HL-60 (cell line): ENCODE data around the gene TRIO.

Experiments used
- DNase-seq, 2 experiments: peaks; one replicate each; pipeline ENCODE4 v3.0.0-alpha.2; 2010 to 2020; ENCODE audit warnings: low read depth in 1 of 2, low spot score in 1 of 2
- H3K27ac ChIP-seq: fragments of 250-450 bp; sonication (Bioruptor Pico); replicated peaks from 2 replicates; pipeline ENCODE4 v1.5.1; 2020; ENCODE audit warnings: mild to moderate bottlenecking, moderate library complexity
- H3K27me3 ChIP-seq: fragments of 250-450 bp; sonication (Bioruptor Pico); 2 replicates; pipeline ENCODE4 v1.5.1; 2021; ENCODE audit warnings: mild to moderate bottlenecking, moderate library complexity; ENCODE audit not compliant: insufficient read depth, poor library complexity, severe bottlenecking
- H3K4me3 ChIP-seq: replicated peaks from 2 replicates; pipeline ENCODE4 v1.5.1; 2011; ENCODE audit warnings: mild to moderate bottlenecking, control low read depth, low read length; ENCODE audit not compliant: insufficient read depth
- GABPA ChIP-seq: IDR thresholded peaks from 2 replicates; pipeline ENCODE4 v1.6.1; 2012; ENCODE audit warnings: low read depth
- POLR2AphosphoS5 ChIP-seq: IDR thresholded peaks from 2 replicates; pipeline ENCODE4 v1.6.1; 2012; ENCODE audit warnings: low read depth
- SPI1 ChIP-seq: IDR thresholded peaks from 2 replicates; pipeline ENCODE4 v1.6.1; 2012; ENCODE audit warnings: low read depth, mild to moderate bottlenecking, borderline replicate concordance
- TF ChIP-seq, protein P1 (sequence below): IDR thresholded peaks from one replicate; pipeline ENCODE4 v1.5.1; 2011; ENCODE audit warnings: low read length, control low read depth, inconsistent platforms; ENCODE audit not compliant: insufficient read depth
- TF ChIP-seq, protein P2 (sequence below): IDR thresholded peaks from 2 replicates; pipeline ENCODE4 v1.6.1; 2012; ENCODE audit warnings: low read depth; ENCODE audit not compliant: insufficient replicate concordance

TRIO gene

DNA sequence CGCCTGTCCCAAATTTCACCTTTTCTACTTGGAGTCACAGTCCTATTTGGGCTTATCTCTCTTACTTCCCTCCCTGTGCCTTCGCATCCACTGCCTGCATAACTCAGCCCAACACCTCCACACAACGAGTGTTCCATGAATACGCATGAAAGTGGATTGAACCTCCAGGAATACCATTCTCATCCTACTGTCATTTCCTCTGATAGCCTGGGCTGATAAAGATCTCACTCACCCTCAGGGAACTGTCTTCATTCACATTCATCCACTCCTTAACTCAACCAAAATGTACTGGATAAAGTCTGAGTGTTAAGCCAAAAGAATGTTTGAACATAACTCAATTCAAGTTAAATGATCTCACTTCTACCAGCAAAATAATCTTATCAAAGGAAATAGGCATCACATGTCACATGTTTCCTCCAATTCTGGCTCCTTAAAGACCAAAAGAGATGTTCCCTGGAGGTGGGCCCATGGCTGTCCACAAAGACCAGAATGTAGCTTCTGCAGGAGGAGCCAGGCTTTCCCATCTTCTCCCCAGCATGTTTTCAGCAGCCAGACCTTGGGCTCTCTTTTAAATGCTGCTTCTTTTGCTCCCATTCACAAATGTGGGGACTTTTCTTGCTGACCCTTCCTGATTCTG is 28.4 kb upstream of the TRIO start:
- TF ChIP-seq SPI1 (no peak), POLR2AphosphoS5 (no peak), GABPA (no peak)
- TF ChIP-seq, protein P1, sequence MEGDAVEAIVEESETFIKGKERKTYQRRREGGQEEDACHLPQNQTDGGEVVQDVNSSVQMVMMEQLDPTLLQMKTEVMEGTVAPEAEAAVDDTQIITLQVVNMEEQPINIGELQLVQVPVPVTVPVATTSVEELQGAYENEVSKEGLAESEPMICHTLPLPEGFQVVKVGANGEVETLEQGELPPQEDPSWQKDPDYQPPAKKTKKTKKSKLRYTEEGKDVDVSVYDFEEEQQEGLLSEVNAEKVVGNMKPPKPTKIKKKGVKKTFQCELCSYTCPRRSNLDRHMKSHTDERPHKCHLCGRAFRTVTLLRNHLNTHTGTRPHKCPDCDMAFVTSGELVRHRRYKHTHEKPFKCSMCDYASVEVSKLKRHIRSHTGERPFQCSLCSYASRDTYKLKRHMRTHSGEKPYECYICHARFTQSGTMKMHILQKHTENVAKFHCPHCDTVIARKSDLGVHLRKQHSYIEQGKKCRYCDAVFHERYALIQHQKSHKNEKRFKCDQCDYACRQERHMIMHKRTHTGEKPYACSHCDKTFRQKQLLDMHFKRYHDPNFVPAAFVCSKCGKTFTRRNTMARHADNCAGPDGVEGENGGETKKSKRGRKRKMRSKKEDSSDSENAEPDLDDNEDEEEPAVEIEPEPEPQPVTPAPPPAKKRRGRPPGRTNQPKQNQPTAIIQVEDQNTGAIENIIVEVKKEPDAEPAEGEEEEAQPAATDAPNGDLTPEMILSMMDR = no peak
- TF ChIP-seq, protein P2, sequence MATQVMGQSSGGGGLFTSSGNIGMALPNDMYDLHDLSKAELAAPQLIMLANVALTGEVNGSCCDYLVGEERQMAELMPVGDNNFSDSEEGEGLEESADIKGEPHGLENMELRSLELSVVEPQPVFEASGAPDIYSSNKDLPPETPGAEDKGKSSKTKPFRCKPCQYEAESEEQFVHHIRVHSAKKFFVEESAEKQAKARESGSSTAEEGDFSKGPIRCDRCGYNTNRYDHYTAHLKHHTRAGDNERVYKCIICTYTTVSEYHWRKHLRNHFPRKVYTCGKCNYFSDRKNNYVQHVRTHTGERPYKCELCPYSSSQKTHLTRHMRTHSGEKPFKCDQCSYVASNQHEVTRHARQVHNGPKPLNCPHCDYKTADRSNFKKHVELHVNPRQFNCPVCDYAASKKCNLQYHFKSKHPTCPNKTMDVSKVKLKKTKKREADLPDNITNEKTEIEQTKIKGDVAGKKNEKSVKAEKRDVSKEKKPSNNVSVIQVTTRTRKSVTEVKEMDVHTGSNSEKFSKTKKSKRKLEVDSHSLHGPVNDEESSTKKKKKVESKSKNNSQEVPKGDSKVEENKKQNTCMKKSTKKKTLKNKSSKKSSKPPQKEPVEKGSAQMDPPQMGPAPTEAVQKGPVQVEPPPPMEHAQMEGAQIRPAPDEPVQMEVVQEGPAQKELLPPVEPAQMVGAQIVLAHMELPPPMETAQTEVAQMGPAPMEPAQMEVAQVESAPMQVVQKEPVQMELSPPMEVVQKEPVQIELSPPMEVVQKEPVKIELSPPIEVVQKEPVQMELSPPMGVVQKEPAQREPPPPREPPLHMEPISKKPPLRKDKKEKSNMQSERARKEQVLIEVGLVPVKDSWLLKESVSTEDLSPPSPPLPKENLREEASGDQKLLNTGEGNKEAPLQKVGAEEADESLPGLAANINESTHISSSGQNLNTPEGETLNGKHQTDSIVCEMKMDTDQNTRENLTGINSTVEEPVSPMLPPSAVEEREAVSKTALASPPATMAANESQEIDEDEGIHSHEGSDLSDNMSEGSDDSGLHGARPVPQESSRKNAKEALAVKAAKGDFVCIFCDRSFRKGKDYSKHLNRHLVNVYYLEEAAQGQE = no peak
- Histone ChIP-seq H3K4me3 (no peak overlapping the region), H3K27me3 (no peaks in the 10 kb centered on the region), H3K27ac (no peak overlapping the region)
- no peak for DNase-seq

DNA sequence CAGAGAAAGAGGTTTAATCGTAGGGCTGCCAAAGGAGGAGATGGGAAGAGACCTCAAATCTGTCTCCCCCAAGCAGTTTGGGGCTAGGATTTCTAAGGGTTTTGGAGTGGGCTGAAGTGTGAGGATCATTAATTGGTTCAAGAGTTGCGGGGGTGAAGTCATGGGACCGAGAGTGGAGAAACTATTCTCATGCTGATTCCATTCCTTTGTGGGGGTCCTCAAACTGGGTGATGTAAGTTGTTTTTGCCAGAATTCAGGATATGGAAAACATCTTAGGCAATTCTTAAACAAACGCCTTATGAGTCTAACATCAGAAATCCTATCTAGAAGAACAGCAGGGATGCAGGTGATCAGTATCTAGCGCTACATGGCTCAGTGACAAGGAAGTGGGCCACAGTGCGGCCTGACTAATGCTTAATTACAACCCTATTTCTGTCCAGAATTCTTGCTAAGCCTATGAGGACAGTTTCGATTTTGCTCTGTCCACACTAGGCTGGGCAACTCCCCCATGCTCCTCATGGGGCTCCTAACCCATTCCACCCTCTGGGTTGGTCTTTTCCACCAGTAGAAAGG is 27.7 kb upstream of the TRIO start:
- no peak overlapping the region for H3K4me3 ChIP-seq
- TF ChIP-seq, protein P1 = no peak
- TF ChIP-seq, protein P2 = no peak
- TF ChIP-seq POLR2AphosphoS5 = no peak
- no peak for TF ChIP-seq GABPA
- TF ChIP-seq SPI1 = no peak
- no peak for DNase-seq
- H3K27ac ChIP-seq = no peak overlapping the region
- no peaks in the 10 kb centered on the region for H3K27me3 ChIP-seq

DNA sequence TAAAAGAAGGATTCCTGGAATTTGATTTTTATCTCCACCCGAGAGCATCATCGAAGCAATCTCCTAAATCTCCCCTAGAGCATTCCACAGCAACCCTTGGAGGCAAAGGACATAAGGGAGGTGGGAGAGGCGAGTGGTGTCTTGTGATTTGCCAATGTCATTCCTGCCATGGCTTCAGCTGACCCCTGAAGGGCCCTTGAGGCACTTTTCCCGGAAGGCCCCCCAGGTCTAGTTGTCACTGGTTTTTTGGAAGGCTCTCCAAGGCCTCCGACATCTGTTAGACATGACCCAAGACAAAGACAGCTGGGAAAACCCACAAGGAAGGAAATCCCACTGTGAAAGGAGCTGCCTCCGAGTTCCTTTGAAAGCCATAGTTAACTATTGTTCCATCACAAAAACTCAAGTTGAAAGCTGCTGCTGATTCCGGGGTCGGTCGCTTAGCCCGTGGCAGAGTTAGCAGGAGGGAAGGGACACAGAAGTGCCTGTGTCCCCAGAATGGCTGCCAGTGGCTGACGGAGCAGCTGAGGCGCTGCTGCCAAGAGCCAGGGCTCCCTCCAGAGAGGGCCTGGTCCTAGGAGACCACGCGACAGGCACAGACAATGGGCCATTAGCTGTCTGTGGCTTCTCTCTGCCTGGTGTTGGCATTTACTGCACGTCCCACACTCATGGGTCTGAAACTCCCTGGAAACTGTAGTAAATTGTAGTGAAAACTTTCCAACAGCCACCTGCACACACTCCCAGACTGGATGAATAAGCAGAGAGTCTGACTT is 24.4 kb upstream of the TRIO start:
- no peak for TF ChIP-seq POLR2AphosphoS5
- no peak for TF ChIP-seq GABPA
- TF ChIP-seq, protein P1 = no peak
- TF ChIP-seq SPI1 = no peak
- TF ChIP-seq, protein P2 = no peak
- Histone ChIP-seq H3K27ac (no peak overlapping the region), H3K4me3 (no peak overlapping the region), H3K27me3 (no peaks in the 10 kb centered on the region)
- DNase-seq = no peak
